Measurements from ENCODE around the gene ANKFY1.
A peak's percentile ranks its signal among the peaks of the same experiment; 100 is the strongest.

ANKFY1 gene

DNA sequence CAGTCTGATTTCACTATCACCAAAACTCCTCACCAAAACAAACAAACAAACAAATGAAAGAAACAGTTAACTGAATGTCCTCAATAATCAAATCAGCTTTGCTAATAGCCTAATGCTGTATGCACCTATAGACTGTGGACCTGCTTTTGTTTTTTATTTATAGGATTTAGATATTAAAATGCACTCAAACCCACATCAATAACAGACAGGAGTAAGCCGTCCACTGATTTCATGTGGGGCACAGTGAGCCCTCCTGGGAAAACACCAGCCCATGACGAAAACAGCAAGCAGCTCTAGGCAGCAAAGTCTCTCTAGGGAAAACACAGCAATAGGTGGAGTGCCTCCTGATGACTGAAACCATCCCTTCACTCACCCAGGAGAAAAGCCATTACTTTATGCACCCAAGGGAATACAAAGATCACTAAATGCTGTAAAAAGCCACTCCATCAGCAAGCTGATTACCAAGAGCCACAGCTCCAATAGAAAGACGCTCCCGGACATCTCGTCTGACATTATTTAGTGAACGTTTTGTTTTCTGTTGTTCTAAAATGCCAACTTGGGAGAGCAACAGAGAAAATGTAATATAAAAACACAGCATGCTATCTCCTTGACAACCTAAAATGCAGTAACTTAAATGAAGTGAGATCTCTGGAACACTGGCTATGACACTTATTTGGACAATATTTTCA lies 47.8 kb downstream of the ANKFY1 start:
- no peak overlapping the region for H3K4me3 ChIP-seq (ENCODE audit: low read length)
- no peaks in the 10 kb centered on the region for H4K20me1 ChIP-seq (ENCODE audit: insufficient read depth, low read length)
- H3K27ac ChIP-seq (ENCODE audit: low read length): no peak overlapping the region
- TF ChIP-seq, protein P1, sequence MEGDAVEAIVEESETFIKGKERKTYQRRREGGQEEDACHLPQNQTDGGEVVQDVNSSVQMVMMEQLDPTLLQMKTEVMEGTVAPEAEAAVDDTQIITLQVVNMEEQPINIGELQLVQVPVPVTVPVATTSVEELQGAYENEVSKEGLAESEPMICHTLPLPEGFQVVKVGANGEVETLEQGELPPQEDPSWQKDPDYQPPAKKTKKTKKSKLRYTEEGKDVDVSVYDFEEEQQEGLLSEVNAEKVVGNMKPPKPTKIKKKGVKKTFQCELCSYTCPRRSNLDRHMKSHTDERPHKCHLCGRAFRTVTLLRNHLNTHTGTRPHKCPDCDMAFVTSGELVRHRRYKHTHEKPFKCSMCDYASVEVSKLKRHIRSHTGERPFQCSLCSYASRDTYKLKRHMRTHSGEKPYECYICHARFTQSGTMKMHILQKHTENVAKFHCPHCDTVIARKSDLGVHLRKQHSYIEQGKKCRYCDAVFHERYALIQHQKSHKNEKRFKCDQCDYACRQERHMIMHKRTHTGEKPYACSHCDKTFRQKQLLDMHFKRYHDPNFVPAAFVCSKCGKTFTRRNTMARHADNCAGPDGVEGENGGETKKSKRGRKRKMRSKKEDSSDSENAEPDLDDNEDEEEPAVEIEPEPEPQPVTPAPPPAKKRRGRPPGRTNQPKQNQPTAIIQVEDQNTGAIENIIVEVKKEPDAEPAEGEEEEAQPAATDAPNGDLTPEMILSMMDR (IDR thresholded peaks at IDR 0.05; ENCODE audit: low read depth, low read length): no peak
- no peak for TF ChIP-seq EZH2phosphoT487 (IDR thresholded peaks at IDR 0.05; ENCODE audit: low read depth)
- no peaks in the 10 kb centered on the region for H3K36me3 ChIP-seq (replicated peaks; ENCODE audit: low read depth, low read length)
- H3K79me2 ChIP-seq (ENCODE audit: low read length): no peaks in the 10 kb centered on the region
- no peak overlapping the region for H2AFZ ChIP-seq (ENCODE audit: low read depth, low read length)
- no peak overlapping the region for H3K4me2 ChIP-seq (ENCODE audit: low read length)
- H3K9me3 ChIP-seq (ENCODE audit: insufficient read depth, low read length): no peaks in the 10 kb centered on the region
- no peaks in the 10 kb centered on the region for H3K27me3 ChIP-seq (ENCODE audit: low read depth, low read length)
- H3K9ac ChIP-seq (ENCODE audit: low read length): no peak overlapping the region
- peaks cover 18% of the 10 kb centered on the region for H3K4me1 ChIP-seq (ENCODE audit: low read length)

DNA sequence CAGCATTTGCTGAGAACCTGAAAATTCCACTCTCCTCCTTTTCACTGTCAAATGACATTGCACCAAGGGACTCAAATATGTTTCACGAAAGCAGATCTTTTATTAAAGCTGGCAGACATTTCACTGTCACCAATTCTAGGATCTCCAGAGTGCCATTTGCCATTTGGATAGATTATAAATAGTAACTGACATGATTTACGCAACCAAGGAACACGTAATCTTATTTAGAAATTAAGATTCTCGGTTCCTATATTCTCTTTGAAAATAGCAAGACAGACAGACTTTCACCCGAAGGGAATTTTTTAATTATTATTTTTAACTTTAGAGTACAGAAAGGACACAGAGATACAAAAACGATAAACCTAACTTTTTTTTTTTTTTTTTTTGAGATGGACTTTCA lies 49.6 kb downstream of the ANKFY1 start:
- no peaks in the 10 kb centered on the region for H3K79me2 ChIP-seq (ENCODE audit: low read length)
- no peaks in the 10 kb centered on the region for H3K27me3 ChIP-seq (ENCODE audit: low read depth, low read length)
- H3K4me2 ChIP-seq (ENCODE audit: low read length): 0 out of 2 replicates have a peak overlapping the region, but pooled peaks have one; percentile 9
- no peak overlapping the region for H2AFZ ChIP-seq (ENCODE audit: low read depth, low read length)
- no peak overlapping the region for H3K9ac ChIP-seq (ENCODE audit: low read length)
- H3K27ac ChIP-seq (ENCODE audit: low read length): no peak overlapping the region
- H4K20me1 ChIP-seq (ENCODE audit: insufficient read depth, low read length): no peaks in the 10 kb centered on the region
- H3K4me1 ChIP-seq (ENCODE audit: low read length): peaks cover 18% of the 10 kb centered on the region
- no peaks in the 10 kb centered on the region for H3K9me3 ChIP-seq (ENCODE audit: insufficient read depth, low read length)
- H3K4me3 ChIP-seq (ENCODE audit: low read length): no peak overlapping the region
- TF ChIP-seq, protein P1 (IDR thresholded peaks at IDR 0.05; ENCODE audit: low read depth, low read length): no peak
- TF ChIP-seq EZH2phosphoT487 (IDR thresholded peaks at IDR 0.05; ENCODE audit: low read depth): no peak
- peaks cover 2% of the 10 kb centered on the region for H3K36me3 ChIP-seq (replicated peaks; ENCODE audit: low read depth, low read length)

DNA sequence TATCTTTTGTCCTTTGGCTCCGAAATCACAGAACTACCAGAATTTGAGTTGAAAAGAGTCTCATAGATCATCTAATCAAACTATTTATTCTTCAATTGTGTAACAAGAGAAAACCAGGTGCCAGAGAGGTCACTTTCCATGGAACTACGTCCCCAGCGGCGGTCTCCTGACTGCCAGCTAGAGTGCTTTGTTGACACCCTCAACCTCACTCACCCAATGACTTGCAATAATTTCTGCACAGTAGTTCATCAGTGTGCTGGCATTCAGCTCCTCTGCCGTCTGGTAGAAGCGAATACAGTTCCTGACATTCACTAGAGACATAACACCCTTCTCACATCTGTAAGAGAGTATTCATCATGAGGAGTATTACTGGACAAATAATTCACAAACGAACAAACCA lies 54.2 kb downstream of the ANKFY1 start:
- Histone ChIP-seq H3K27me3 (ENCODE audit: low read depth, low read length) (no peaks in the 10 kb centered on the region), H3K4me2 (ENCODE audit: low read length) (no peak overlapping the region), H3K4me3 (ENCODE audit: low read length) (no peak overlapping the region), H3K36me3 (replicated peaks; ENCODE audit: low read depth, low read length) (peaks cover 20% of the 10 kb centered on the region), H3K9me3 (ENCODE audit: insufficient read depth, low read length) (no peaks in the 10 kb centered on the region), H3K4me1 (ENCODE audit: low read length) (peaks cover 19% of the 10 kb centered on the region), H2AFZ (ENCODE audit: low read depth, low read length) (no peak overlapping the region), H3K27ac (ENCODE audit: low read length) (no peak overlapping the region), H4K20me1 (ENCODE audit: insufficient read depth, low read length) (peaks cover 9% of the 10 kb centered on the region; the same call in 1 of the 2 replicates), H3K79me2 (ENCODE audit: low read length) (no peaks in the 10 kb centered on the region), H3K9ac (ENCODE audit: low read length) (no peak overlapping the region)
- TF ChIP-seq, protein P1 (IDR thresholded peaks at IDR 0.05; ENCODE audit: low read depth, low read length): no peak
- TF ChIP-seq EZH2phosphoT487 (IDR thresholded peaks at IDR 0.05; ENCODE audit: low read depth): no peak

DNA sequence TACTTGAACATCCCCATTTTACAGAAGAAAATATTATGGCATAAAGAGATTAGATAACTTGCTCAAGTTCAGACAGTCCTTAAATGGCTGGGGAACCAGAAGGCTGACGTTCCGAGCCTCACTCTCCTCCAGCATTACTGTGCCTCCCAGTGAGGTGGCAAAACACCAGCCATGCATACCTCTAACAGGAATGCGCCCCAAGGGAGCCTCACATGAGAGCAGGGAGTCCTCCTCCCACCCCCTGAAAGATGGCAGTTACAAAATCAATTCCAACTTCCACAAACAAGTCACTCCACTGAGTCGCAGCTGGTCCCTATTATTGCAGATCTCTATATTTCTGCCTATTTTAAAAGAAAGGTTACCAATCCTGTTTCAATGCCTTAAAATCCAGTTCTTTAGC lies 55.5 kb downstream of the ANKFY1 start:
- H3K36me3 ChIP-seq (replicated peaks; ENCODE audit: low read depth, low read length): peaks cover 24% of the 10 kb centered on the region
- H3K4me1 ChIP-seq (ENCODE audit: low read length): peaks cover 11% of the 10 kb centered on the region
- no peak overlapping the region for H3K27ac ChIP-seq (ENCODE audit: low read length)
- no peaks in the 10 kb centered on the region for H3K9me3 ChIP-seq (ENCODE audit: insufficient read depth, low read length)
- H3K27me3 ChIP-seq (ENCODE audit: low read depth, low read length): no peaks in the 10 kb centered on the region
- no peak for TF ChIP-seq EZH2phosphoT487 (IDR thresholded peaks at IDR 0.05; ENCODE audit: low read depth)
- TF ChIP-seq, protein P1 (IDR thresholded peaks at IDR 0.05; ENCODE audit: low read depth, low read length): no peak
- no peak overlapping the region for H3K9ac ChIP-seq (ENCODE audit: low read length)
- H2AFZ ChIP-seq (ENCODE audit: low read depth, low read length): no peak overlapping the region
- no peak overlapping the region for H3K4me2 ChIP-seq (ENCODE audit: low read length)
- no peak overlapping the region for H3K4me3 ChIP-seq (ENCODE audit: low read length)
- peaks cover 9% of the 10 kb centered on the region; the same call in 1 of the 2 replicates for H4K20me1 ChIP-seq (ENCODE audit: insufficient read depth, low read length)
- no peaks in the 10 kb centered on the region for H3K79me2 ChIP-seq (ENCODE audit: low read length)
